GM21447 (cell line): ENCODE measurements around the gene SEC24C.
"Not testable (repeated sequence)": the region's sequence is repeated elsewhere in the genome, so short reads cannot be mapped to it uniquely, and the experiment has no call there.

Experiments
- ATAC-seq: cut with Tn5 transposase; IDR thresholded peaks from one replicate; pipeline ENCODE4 v1.9.1; 2021; ENCODE audit not compliant: unreplicated experiment

The SEC24C gene

GRCh38 chr10:73743905-73744663, at the start of gene SEC24C:
Gene SEC24C, plus strand, starts transcription at chr10:73744372. Its CDS starts 2,461 bp downstream, at chr10:73746833.
- peak; percentile 84 for ATAC-seq

- ATAC-seq: not testable (repeated sequence)
Observed at GRCh38 chr10:73695302-73695701, 48.9 kb upstream of the SEC24C start.

GRCh38 chr10:73697675-73698159, 46.5 kb upstream of the SEC24C start, which contains the start of gene AGAP5:
Gene AGAP5, minus strand, starts transcription at chr10:73698109. Its CDS starts 354 bp downstream, at chr10:73697755.
- not testable (repeated sequence) for ATAC-seq

- not testable (repeated sequence) for ATAC-seq
Observed at GRCh38 chr10:73698819-73699218, 45.4 kb upstream of the SEC24C start.

- ATAC-seq: not testable (repeated sequence)
Observed at GRCh38 chr10:73703924-73704323, 40.2 kb upstream of the SEC24C start.

- ATAC-seq: not testable (repeated sequence)
Observed at GRCh38 chr10:73705506-73706072, 38.6 kb upstream of the SEC24C start.

GRCh38 chr10:73706488-73706887, 37.7 kb upstream of the SEC24C start:
- ATAC-seq: not testable (repeated sequence)

GRCh38 chr10:73707628-73708027, 36.5 kb upstream of the SEC24C start:
- not testable (repeated sequence) for ATAC-seq

- not testable (repeated sequence) for ATAC-seq
Observed at GRCh38 chr10:73708122-73708521, 36.0 kb upstream of the SEC24C start.

- not testable (repeated sequence) for ATAC-seq
Observed at GRCh38 chr10:73711683-73712082, 32.5 kb upstream of the SEC24C start.

GRCh38 chr10:73713912-73714311, 30.3 kb upstream of the SEC24C start:
- not testable (repeated sequence) for ATAC-seq

- not testable (repeated sequence) for ATAC-seq
Observed at GRCh38 chr10:73714483-73714882, 29.7 kb upstream of the SEC24C start.

GRCh38 chr10:73715179-73716156, 28.7 kb upstream of the SEC24C start:
- ATAC-seq: not testable (repeated sequence)

- ATAC-seq: no peak
Observed at GRCh38 chr10:73716251-73716650, 27.9 kb upstream of the SEC24C start.

GRCh38 chr10:73717556-73717955, 26.6 kb upstream of the SEC24C start:
- no peak for ATAC-seq

- not testable (repeated sequence) for ATAC-seq
Observed at GRCh38 chr10:73720561-73720960, 23.6 kb upstream of the SEC24C start.

GRCh38 chr10:73723516-73723915, 20.7 kb upstream of the SEC24C start:
- ATAC-seq: no peak

- ATAC-seq: not testable (repeated sequence)
Observed at GRCh38 chr10:73729781-73730152, 14.4 kb upstream of the SEC24C start.

GRCh38 chr10:73730153-73730906, 13.8 kb upstream of the SEC24C start:
- ATAC-seq: peak; percentile 82
